ENCODE results near the gene LRRC4B. TPM values are rescaled to one million over a fixed set of nuclear protein-coding genes. Genes with fewer than 3 reads are reported as not detected.

Gene LRRC4B
- total RNA-seq, 6 donors from 2014 or later, result 0.69 to 5.1 (median 1.7) TPM

GRCh38 chr19:50490411-50490811 is 77.8 kb downstream of the LRRC4B start:
- WGBS, 2 donors, result 95 to 96% methylated on average over 18 of the region's 18 CpGs
- Histone ChIP-seq H3K4me1 (peaks cover 0 to 11% (median 9%) of the 10 kb centered on the region in 4 donors), H3K36me3 (peaks cover 0 to under 1% (median 0%) of the 10 kb centered on the region in 4 donors), H3K9me3 (no peaks in the 10 kb centered on the region), H3K27me3 (no peaks in the 10 kb centered on the region), H3K27ac (no peak overlapping the region), H3K4me3 (no peak overlapping the region)
- ATAC-seq (ENCODE audit: low FRiP score in 2 of 2) (no peak), DNase-seq (no peak)
- no peak for TF ChIP-seq POLR2AphosphoS5 (IDR thresholded peaks at IDR 0.05)

- no peak for TF ChIP-seq CTCF (IDR thresholded peaks at IDR 0.05)
- Histone ChIP-seq H3K36me3 (peaks cover 0 to 5% (median under 1%) of the 10 kb centered on the region in 4 donors), H3K4me1 (peaks cover 0 to 11% (median 9%) of the 10 kb centered on the region in 4 donors), H3K4me3 (no peak overlapping the region), H3K9me3 (no peaks in the 10 kb centered on the region), H3K27ac (no peak overlapping the region), H3K27me3 (no peaks in the 10 kb centered on the region)
- ATAC-seq (ENCODE audit: low FRiP score in 2 of 2) (peak in 1 of 2 donors; percentile 20), DNase-seq (no peak)
- WGBS, 2 donors, result 45 to 61% methylated on average over 24 of the region's 24 CpGs
Measured at GRCh38 chr19:50489461-50490011, 78.7 kb downstream of the LRRC4B start.

GRCh38 chr19:50488389-50489194 is 79.6 kb downstream of the LRRC4B start:
- Histone ChIP-seq H3K36me3 (peaks cover 0 to 11% (median 4%) of the 10 kb centered on the region in 4 donors), H3K9me3 (no peaks in the 10 kb centered on the region), H3K27me3 (no peaks in the 10 kb centered on the region), H3K4me3 (no peak overlapping the region), H3K27ac (peak overlapping the region in 1 of 4 donors; percentile 21), H3K4me1 (peaks cover 0 to 11% (median 9%) of the 10 kb centered on the region in 4 donors)
- ATAC-seq (ENCODE audit: low FRiP score in 2 of 2), result peak in 1 of 2 donors; percentile 34
- 20% methylated on average over 13 of the region's 13 CpGs for WGBS, 2 donors
- TF ChIP-seq CTCF (IDR thresholded peaks at IDR 0.05), result no peak
- TF ChIP-seq POLR2AphosphoS5 (IDR thresholded peaks at IDR 0.05), result no peak
- TF ChIP-seq EP300 (IDR thresholded peaks at IDR 0.05), result no peak
- TF ChIP-seq POLR2A (IDR thresholded peaks at IDR 0.05), result no peak
- DNase-seq, result no peak

GRCh38 chr19:50486823-50487515 is 81.3 kb downstream of the LRRC4B start:
- no peak overlapping the region for H3K27ac ChIP-seq
- H3K36me3 ChIP-seq, result peaks cover 6 to 27% (median 17%) of the 10 kb centered on the region in 4 donors
- TF ChIP-seq CTCF (IDR thresholded peaks at IDR 0.05) (peak in 5 of 6 experiments; percentile 9 to 47 (median 16)), POLR2AphosphoS5 (IDR thresholded peaks at IDR 0.05) (no peak), EP300 (IDR thresholded peaks at IDR 0.05) (no peak), POLR2A (IDR thresholded peaks at IDR 0.05) (no peak)
- ATAC-seq (ENCODE audit: low FRiP score in 2 of 2), result no peak
- H3K27me3 ChIP-seq, result no peaks in the 10 kb centered on the region
- no peak for DNase-seq
- H3K9me3 ChIP-seq, result no peaks in the 10 kb centered on the region
- H3K4me3 ChIP-seq, result no peak overlapping the region
- 78 to 80% methylated on average over 18 of the region's 18 CpGs for WGBS, 2 donors
- H3K4me1 ChIP-seq, result peaks cover 0 to 7% (median 5%) of the 10 kb centered on the region in 4 donors

- no peak overlapping the region for H3K4me3 ChIP-seq
- H3K9me3 ChIP-seq, result no peaks in the 10 kb centered on the region
- H3K36me3 ChIP-seq, result peaks cover 12 to 42% (median 32%) of the 10 kb centered on the region in 4 donors
- no peak for DNase-seq
- WGBS, 2 donors, result 90 to 92% methylated on average over 10 of the region's 10 CpGs
- no peak for ATAC-seq (ENCODE audit: low FRiP score in 2 of 2)
- TF ChIP-seq CTCF (IDR thresholded peaks at IDR 0.05), result no peak
- H3K4me1 ChIP-seq, result peaks cover 0 to 3% (median 0%) of the 10 kb centered on the region in 4 donors
- no peak overlapping the region for H3K27ac ChIP-seq
- H3K27me3 ChIP-seq, result no peaks in the 10 kb centered on the region
Measured at GRCh38 chr19:50485284-50485955, 82.8 kb downstream of the LRRC4B start.

Measured in upper lobe of left lung (tissue), 6 donors.